HepG2 (cell line): ENCODE measurements around the gene C2orf42. TPM values are rescaled to one million over a fixed set of nuclear protein-coding genes. Genes with fewer than 3 reads are reported as not detected.

Experiments
- BCL6 ChIP-seq: IDR thresholded peaks from 2 replicates; pipeline ENCODE4 v1.6.1; 2016; ENCODE audit warnings: missing genetic modification reagents, missing compliant biosample characterization
- FOXJ3 ChIP-seq: sonication (generic); formaldehyde crosslinking; IDR thresholded peaks from 2 replicates; pipeline ENCODE4 v1.4.0; 2020; ENCODE audit warnings: missing genetic modification reagents, mild to moderate bottlenecking, borderline replicate concordance
- MYC ChIP-seq: sonication (generic); formaldehyde crosslinking; IDR thresholded peaks from 2 replicates; pipeline ENCODE4 v1.9.0; 2021; ENCODE audit warnings: missing genetic modification reagents, borderline replicate concordance
- NPAS2 ChIP-seq: sonication (generic); formaldehyde crosslinking; IDR thresholded peaks from 2 replicates; pipeline ENCODE4 v1.8.0; 2022; ENCODE audit warnings: mild to moderate bottlenecking, missing genetic modification reagents, borderline replicate concordance
- PRDM15 ChIP-seq: sonication (generic); formaldehyde crosslinking; IDR thresholded peaks from 2 replicates; pipeline ENCODE4 v1.4.0; 2020; ENCODE audit warnings: missing genetic modification reagents
- TFDP2 ChIP-seq: sonication (generic); formaldehyde crosslinking; IDR thresholded peaks from 2 replicates; pipeline ENCODE4 v1.4.0; 2020; ENCODE audit warnings: missing genetic modification reagents
- ZNF138 ChIP-seq: sonication (generic); formaldehyde crosslinking; IDR thresholded peaks from 2 replicates; pipeline ENCODE4 v1.5.0; 2020; ENCODE audit warnings: mild to moderate bottlenecking, low read depth, missing genetic modification reagents
- polyA plus RNA-seq, 8 experiments: library from polyadenylated mRNA; depleted of rRNA in 3 of 8; stranded (reverse) in 7 of 8; unstranded in 1 of 8; fragments of >200 nt; fragmentation: Illumina TruSeq in 4 of 8; extraction: Trizol in 4 of 8; gene quantifications; 2 replicates each; pipeline versions ENCODE4 v1.2.1 to v1.2.3, GENCODE V29; 2011 to 2016; ENCODE audit warnings: low read depth in 4 of 8, missing spikeins in 1 of 8, mixed read lengths in 1 of 8; ENCODE audit not compliant: insufficient read depth in 1 of 8
- total RNA-seq, 5 experiments: library from RNA; depleted of rRNA; stranded (reverse); fragments of >200 nt; fragmentation: Illumina TruSeq; extraction: Trizol; gene quantifications; 2 replicates each; pipeline ENCODE4 v1.2.3, GENCODE V29; 2016; ENCODE audit warnings: low read depth in 1 of 5
- TF ChIP-seq, protein P1 (sequence below): sonication (generic); formaldehyde crosslinking; IDR thresholded peaks from 2 replicates; pipeline ENCODE4 v1.8.0; 2022; ENCODE audit warnings: mild to moderate bottlenecking, missing genetic modification reagents, moderate library complexity

C2orf42 gene
- total and polyA plus RNA-seq, 2 of the 13 experiments (the other 11 are each of a cell fraction or from before 2014, with no cell fraction given), result 9.3 to 9.9 TPM

DNA sequence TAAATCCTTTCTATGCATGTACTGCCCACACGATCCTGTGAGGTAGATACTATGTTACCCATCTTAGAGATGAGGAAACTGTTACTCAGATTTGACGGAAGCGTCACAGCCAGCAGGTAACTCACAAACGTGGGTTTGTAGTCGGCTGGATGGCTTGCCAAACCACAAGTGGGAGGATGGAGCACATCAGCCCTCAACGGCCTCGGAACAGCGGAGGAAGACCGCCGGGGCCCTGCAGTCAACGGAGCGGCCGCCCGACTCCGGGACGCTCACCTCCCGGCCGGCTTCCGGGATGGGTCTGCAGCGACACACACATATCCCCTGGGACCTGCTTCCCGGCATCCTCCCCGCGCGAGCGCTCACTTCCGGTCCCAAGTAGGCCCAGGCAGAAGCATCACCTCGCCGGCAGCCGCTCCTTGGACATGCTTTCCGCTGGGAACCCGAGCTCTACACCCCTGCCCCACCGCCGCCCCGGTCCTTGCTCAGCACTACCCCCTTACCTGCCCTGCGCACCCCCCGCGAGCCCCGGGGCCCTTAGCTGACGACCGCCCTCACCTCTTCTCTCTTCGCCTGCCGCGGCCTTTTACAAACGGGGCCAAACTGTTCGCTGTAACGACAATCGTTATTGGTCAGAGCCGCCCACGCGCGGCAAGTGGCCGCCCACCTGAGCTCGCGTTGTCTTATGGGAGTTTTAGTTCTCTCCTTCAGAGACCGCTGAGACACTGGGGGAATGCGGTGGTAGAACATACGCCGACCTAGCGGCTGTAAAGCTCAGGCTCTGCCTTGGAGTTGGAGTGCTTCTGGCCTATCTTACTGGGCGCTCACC lies at the start of gene C2orf42 (continued):
- TF ChIP-seq, protein P1, sequence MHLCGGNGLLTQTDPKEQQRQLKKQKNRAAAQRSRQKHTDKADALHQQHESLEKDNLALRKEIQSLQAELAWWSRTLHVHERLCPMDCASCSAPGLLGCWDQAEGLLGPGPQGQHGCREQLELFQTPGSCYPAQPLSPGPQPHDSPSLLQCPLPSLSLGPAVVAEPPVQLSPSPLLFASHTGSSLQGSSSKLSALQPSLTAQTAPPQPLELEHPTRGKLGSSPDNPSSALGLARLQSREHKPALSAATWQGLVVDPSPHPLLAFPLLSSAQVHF, result no peak
- peak; percentile 88; the same call in 1 of the 2 replicates for TF ChIP-seq ZNF138 (CRISPR knock-in tag)
- peak; percentile 62 for TF ChIP-seq BCL6 (CRISPR knock-in tag)
- no peak; the same call in 1 of the 2 replicates for TF ChIP-seq FOXJ3 (CRISPR knock-in tag)
- no peak for TF ChIP-seq NPAS2
- peak; percentile 73; the same call in 1 of the 2 replicates for TF ChIP-seq MYC (CRISPR knock-in tag)
- 0 out of 2 replicates have a peak, but pooled peaks have one; percentile 9 for TF ChIP-seq PRDM15 (CRISPR knock-in tag)
- peak; percentile 75 for TF ChIP-seq TFDP2 (CRISPR knock-in tag)
